Kidney glomerular epithelial cell (primary cell): ENCODE measurements around the gene TTC6.

ENCODE experiments used
- DNase-seq: peaks from one replicate; lab custom pipeline; 2025; lab: John Stamatoyannopoulos, UW

TTC6 gene

DNA sequence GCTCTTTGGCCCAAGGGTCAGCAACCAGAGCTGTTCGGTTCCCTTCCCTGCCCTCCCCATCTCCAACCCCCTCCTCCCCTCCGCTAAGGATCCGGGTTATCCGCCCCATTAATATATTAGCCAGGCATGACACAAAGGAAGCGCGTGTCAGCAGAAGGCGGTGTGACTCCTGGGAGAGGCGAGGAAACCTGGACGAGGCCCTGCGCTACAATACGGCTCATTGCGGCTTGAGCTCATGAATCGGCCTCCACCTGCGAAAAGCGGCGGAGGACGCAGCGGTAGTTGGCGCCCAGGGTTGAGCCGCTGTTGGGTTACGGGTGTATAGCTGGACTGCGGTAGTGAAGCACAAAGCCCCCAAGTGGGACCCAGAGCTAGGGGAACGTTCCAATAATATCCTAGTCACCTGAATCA lies 10.3 kb upstream of the TTC6 start:
- DNase-seq, result no peak

DNA sequence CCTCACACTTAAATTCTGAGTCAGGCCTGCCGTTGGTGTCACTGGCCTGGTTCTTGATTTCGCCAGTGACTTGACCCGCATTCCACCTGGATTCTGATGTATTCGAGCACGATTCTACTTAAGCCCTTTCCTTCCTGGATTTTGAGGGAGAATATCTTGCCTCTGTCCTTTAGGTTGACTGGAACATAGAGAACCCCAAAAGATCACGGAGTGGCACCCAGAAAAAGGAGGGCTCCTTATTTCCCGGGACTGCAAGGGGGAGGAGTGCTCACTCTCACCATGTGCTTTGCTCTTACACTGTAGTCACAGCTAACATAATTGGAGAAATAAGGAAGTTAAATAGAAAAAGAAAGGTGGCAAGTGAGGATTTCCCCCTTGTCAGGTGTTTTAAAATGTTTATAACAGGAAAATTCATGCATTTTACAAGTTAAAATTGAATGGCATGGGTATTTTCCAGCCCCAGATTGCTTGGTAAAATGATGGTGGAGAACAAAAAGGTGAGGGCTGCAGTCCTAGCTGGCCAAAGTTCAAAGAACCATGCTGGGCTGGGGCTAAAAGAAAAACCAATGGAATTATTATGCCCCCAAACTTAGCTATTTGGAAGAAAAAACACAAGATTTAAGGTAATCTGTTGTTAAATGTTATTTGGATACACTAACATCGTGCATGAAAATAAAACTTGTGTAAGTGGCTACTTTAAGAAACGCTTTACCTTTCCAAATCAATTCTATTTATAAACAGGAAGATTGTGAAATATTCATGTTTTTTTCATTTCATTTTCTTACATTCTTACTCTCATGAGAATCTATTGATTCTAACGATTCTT lies 9.2 kb upstream of the TTC6 start:
- no peak for DNase-seq

DNA sequence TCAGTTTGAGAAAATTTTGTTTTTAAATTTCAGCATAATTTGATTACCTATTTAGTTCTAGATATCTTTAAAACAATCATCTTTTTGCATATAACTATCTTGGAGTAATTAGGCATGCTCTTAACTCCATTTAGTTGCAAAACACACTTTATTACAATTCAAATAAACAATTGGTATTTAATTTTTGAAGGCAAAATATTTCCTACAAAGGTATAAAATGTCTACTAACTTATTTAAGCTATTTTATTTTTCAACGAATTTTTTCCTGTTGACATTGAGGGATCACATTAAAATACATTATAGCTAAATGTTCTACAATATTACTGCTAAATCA lies 8.7 kb upstream of the TTC6 start:
- no peak for DNase-seq

DNA sequence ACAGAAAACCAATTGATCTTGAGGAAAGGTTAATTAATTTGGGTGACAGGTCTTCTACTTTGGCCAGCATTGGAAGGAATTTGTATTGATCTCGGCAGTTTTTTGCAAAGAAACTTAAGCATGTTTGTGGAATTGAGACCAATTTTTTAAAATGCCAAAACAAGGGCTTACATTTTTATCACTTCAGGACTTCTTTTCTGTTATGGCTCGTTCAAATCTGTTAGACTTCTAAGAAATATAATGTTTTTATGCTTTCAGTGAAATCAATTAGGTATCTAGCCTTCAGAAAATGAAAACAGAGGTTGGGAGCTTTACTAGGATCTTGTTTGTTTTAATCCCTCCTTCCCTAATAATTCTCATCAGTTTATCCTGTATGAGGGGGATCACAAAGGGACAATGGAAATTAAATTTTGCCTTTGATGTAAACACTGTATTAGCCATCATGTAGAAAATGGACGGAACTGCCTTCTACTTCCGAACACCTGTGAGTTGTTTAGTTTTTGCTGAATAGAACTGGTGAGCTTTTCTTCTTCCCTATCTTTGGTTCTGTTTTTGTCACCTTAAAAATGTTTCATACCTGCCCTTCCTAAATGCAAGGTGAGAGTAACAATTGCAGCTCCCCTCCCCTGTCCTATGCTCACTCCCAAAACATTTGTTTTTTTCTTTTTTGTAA lies 8.2 kb upstream of the TTC6 start:
- no peak for DNase-seq

DNA sequence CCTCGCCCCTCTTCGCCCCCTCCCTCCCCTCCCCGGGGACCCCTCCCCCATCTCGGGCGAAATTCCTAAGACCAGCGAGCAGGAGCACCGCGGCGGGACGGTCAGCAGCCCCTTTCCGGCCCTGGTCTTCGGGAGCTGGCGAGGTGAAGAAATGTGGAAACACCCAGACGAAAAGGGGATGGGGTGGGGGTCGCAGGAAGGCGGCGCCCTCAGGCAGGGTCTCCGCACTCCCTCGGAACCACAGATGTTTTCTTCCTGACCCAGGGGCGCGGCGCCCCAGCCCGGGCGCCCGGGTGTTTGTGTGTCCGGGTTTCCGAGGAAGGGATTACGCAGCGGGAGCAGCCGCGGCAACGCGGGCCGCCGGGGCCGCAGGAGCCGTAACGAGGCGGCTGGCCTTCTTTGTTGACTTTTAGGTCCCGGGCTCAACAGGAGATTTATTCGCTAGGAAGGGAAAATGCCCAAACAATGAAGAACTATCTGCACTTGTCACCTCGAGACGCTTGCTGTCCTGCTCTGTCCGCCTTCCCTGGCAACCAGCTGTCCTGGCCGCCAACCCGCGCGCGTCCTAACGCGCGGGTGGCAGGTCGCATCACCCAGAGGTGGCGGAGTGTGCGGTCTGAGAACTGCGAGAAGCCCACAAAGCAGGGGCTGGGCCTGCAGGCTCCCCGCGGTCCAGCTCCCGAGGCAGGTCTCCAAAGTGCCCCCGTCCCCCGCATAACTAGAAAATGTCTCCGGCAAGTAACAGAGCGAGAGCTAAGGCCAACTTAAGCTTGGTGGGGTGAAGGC lies 7.4 kb upstream of the TTC6 start:
- no peak for DNase-seq

DNA sequence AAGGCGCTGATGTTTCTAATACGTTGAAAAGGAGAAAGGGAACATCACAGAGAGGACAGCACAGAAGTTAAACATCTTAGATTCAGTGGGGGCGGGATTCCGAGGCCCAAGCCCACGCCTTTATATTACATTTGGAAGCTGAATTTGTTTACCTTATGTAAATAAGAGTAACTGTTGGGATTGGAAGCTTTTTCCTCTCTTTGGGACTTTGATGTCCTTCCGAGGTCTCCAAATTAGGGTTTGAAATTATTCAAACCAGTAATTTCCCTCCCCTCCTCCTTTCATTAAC lies 6.8 kb upstream of the TTC6 start:
- no peak for DNase-seq

DNA sequence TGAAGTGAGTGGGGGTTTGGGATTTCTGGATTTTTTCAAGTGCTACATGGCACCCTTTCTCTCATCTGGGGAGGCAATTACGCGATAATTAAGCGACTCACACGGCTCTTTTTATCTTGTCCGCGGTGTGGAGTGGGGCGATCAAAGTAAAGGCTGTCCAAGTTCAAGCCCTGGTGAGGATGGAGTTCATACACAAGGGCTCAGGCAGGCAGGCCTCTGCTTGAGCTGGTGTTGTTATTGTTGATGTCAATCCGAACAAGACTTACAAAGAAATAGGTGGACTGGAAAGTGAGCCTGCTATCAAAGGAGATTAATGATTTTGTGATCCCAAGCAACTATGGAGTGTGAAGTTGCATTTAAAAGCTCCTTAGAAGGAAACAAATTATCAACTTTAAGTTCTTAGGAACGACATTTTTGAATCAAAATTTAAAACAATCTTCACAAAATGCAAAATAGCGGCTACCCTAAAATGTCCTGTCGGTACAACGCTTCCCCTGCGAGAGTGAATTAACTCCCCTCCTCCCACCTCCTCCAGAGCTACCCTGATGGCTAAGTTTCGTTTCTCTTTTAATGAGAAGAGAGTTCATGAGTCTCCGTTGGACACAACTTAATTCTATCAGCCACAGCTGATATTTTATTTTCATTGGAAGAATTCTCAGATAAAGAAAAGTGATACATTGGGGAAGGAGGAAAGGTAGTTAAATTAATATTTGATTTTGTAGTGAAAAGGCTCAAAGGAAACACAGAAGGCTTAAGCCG lies 6.3 kb upstream of the TTC6 start:
- no peak for DNase-seq

DNA sequence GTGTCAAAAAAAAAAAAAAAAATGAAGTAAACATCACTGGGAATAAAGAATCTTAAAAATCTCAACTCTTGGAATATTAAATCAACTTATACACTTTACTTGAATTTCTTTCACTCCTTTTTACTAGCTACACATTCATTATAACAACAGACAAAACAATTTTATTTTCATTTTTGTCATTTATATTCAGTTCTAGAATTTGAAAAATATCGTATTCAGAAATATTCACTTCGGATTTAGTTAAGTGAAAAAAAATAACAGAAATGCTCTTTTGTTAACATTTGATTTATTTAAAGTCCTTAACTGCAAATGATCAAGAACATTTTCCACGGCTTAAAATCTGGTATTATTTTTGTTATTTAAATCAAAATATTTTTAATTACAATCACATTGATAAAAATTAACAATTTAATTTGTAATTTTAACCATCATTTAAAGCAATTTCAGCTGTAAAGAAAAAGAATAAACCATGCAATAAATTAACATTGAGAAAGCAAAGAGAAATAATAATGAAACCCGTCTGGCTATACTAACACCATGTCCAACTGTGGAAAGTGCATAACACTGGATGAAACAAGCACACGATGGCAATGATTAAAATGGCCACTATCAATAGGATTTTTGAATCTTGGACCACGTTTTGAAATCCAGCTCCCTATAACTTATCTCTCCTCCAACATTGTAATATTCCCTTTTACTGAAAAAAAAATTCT lies 5.6 kb upstream of the TTC6 start:
- DNase-seq, result no peak

DNA sequence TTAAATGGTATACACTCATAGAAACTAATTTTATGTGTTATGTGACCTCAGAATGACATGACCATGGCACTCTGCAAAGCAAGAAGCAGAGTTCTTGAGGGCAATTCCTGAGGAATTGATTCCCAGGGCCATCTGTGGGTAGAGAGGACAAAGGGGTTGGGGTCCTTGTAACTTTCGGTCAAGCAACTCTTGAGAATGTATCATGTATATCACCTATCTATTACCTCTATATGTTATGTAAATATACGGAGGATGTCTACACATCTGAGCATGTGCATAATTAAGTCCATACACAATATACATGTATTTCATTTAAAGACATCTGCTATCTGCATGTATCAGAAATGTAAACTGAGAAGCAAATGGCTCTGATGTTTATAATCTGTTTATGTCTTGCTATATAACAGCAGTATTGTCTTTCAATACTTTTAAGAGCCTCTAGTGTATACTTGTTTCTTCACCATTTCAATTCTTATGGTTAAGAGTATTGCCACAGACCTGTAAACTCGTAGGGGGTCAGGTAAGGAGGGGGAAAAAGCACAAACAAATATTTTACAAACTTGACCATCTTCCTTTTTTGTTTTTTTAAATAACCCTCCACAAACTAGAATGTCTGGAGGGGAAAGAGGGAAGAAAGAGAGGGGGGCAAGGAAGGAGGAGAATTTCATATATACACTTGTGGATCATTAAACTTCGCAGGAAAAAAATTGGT lies 4.8 kb upstream of the TTC6 start:
- DNase-seq, result no peak

DNA sequence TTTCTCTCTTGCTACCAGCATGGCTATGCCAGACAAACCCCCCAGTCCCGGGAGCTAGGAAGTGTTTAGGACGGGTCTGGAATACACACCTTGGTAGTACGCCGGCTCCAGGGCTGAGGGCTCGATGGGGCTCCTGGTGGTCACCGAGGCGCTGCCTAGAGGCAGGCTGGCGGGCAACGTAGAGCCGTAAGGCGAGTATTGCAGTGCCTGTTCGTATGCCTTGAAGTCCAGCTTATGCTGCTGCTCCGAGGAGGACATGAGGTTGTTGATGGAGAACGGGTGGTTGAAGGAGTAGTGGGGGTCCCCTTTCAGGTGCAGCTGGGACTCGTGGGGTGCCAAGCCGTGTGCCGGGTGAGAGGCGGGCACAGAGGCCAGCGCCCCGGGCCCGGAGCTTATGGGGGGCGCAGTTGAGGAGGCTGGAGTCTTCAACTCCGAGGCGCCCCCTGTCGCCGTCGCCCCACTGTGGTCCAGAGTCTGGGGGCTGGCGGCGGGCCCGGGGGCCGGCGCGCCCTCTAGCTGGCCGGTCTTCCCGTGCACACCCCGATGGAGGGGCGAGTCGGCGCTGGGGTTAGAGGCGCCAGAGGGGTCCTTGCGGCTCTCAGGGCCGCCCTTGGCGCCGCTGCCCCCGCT lies 4.0 kb upstream of the TTC6 start:
- DNase-seq, result no peak

DNA sequence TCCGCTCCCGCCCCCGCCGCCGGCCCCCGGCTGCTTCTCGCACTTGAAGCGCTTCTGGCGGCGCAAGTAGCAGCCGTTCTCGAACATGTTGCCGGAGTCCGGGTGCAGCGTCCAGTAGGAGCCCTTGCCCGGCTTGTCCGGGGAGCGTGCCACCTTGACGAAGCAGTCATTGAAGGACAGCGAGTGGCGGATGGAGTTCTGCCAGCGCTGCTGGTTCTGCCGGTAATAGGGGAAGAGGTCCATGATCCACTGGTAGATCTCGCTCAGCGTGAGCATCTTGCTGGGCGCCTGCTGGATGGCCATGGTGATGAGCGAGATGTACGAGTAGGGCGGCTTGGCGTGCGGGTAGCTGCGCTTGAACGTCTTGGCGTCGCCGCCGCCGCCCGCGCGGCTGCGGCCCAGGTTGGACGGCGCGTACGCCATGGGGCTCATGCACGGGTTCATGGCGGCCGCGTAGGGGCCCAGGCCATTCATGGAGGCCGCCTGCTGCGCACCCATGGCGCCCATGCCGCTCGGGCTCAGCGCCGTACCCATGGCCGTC lies 3.4 kb upstream of the TTC6 start:
- no peak for DNase-seq

DNA sequence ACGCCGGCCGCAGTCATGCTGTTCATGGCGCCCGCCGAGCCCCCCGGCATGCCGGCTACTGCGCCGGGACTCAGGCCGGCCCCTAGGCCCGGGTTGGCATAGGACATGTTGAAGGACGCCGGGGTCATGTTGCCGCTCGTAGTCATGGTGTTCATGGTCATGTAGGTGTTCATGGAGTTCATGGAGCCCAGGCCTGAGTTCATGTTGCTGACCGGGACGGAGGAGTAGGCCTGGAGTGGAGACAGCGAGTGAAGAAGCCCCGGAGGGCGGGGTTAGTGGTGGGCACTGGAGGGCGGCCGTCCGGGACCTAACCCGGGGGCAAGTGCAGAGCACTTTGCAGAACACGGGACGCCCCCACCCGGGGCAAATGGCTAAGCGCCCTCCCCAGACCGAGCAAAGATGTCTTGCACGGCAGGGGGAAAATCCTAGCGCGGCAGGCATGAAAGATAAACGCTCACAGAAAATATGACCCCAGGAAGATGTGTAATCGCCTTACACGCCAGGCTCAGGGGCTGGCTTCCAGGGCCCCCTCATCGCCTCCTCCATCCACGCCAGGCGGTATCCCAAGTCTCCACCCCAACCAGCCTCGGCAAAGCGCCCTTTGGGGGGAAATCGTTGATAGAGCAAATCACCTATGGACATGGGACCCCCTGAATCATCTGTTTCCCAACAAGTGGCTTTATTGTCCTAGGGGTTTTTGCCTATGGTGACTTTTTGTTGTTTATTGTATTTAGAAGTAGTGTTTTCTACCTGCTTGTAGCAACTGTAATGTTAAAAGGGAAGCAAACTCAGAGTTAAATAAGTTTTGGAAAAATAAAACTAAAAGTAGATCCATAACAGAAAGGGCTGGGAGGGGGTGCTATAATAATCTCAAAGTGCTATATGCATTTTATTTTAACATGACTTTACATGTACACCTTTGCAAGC lies 2.7 kb upstream of the TTC6 start:
- no peak for DNase-seq

DNA sequence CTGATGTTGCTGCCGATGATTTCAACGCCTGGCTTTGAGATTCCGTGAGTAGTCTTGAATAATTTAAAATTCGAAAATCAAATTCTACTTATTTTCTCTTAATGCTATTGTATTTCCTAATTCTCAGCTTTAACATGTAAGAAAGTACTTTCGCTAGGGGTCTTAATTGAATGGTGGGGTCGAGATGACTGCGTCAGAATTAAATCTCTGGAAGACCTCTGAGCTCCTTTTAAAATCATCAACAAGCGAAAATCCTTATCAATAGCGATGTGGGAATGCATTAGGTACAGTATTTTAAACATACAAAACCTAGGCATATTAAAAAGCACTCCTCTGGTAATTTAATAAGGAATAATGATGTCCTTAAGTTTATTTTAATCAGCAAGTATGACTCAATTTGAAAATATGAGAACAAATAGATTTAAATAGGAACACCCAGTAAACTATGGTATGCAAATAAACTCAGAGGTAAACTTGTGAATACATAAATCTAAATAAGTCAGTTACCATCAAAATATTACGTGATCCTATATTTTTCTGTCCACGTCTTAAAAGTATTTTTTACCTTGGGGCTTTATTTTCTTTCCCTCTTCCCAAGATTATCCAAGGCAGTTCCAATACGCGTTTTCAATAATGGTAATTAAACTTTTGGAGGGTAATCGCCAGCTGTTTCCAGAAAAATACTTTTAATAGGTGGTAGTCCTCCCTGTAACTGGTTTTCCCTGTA lies 1.8 kb upstream of the TTC6 start:
- DNase-seq, result no peak

DNA sequence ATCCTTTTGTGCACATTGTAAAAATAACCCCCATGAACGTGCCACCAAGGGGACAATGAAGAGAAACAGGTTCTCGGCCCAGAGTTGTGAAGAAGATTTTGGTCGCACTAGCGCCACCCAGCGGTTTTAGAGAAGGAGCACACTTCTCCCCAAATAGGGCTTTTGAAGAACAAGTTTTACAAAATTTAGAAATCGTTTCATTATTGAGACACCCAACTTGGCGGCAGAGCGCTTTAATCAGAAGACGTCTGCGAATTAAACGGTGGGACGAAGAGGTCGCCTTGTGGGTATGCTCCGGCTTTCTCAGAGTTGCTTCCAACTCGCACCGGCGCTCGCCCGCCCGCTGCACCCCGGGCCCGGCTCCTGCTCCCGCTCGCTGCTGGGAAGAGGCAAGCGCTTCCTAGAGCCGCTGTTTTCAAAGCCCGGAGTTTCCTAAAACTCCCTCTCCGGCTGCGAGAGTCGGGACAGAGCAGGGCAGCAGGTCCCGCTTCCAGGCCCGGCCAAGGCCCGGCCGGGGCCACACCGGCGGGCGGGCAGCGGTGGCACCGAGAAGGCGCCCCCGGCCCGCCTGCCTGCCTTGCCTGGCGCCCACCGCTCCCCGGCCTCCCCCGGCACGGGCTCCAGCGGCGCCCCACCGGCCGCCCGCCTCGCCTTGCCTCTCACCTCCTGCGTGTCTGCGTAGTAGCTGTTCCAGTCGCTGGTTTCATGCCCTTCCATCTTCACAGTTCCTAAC lies 1.0 kb upstream of the TTC6 start:
- peak; percentile 36 for DNase-seq

DNA sequence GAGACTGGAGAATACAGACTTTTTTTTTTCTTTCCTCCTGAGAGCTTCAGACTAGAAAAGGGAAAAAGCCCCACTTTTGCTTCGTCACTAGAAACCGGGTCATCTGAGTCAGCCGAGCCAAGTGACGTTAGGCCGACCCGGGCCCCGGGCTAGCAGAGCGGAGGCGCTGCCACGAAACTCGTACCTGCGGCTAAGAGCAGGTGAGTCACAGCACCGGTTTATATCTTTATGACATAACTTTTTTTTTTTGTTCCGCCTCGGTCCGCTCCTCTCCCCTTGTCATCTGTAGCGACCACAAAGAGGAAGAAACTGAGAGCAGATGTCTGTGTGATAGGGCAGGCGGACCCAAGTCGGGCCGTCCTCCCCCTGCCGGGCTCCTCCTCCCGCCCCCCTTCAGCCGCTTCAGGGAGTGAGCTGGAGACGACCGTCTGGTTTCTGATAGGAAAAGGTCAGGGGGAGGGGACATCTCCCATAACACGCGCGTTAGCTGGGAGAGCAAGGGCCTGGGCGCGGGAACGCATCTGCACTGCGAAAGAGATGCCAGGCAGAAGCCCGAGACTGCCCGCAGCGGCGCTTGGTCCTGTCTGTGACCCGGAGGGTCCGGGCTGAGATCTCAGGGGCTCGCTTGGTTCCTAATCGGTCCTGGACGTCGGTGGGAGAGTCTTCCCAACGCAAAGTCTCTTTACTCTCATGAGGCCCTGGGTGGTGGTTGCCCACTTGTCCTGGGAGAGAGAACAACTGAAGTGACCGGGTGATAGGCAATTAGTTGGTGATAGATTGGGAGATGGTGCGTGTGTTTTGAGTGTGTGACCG lies 586 bp downstream of the TTC6 start:
- no peak for DNase-seq

DNA sequence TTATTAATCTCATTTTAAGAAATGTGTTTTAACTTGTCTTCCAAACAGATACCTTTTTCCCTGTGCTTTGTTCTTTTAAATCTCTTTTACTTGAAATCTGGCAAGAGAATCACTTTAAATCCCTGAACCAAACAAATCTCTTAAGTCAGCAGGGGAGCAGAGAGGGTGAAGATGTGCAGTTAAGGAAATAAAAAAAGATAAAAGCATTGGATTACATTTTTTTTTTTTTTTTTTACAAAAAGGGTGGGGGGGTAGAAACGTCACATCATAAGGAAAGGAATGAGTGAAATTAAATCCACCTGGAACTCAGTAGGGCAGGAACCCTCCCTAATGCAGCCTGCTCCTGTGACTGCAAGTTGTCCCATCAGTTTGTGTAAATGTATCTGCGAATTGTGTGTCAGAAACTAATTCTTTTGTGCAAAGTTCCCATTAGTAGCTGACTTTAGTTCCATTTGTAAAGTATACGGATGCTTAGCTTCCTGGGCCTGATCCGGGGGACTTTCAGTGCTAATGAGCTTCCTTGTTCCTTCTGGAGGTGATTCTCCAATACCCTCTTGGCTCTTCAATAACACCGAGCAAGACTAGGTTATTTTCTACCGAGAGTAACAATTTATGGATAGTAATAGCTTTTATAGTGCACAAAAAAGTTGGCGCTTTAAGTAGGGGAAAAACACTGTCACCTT lies 1.5 kb downstream of the TTC6 start:
- no peak for DNase-seq

DNA sequence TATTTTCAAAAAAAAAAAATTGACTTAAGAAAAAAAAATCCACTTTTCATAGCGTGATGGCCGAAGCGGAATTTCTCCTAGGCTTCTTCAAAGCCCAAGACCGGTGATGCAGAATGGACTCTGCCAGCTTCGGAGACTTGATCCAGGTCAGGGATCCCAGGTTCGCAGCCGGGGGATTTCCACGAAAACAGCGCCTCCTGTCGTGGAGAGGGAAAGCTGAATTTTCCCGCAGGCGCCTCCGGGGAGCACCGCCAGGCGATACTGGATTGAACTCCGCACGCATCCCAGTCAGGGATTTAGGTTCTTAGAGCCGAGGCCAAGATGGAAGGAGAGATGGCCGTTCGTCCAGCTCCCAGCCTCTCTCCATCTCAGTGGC lies 2.1 kb downstream of the TTC6 start:
- no peak for DNase-seq
